LHCN-M2 (cell line): ENCODE data around the gene UBN1. TPM values are rescaled to one million over a fixed set of nuclear protein-coding genes. Genes with fewer than 3 reads are reported as not detected.

ENCODE experiments used
- DNase-seq: peaks from one replicate; pipeline ENCODE4 v3.0.0-alpha.2; 2012; ENCODE audit warnings: low read depth
- total RNA-seq: library from RNA; depleted of rRNA; stranded (reverse); fragments of >200 nt; gene quantifications from 2 replicates; pipeline ENCODE4 v1.2.3, GENCODE V29; 2014

Gene UBN1
- total RNA-seq, 1 experiment from 2014 or later, result 27.6 TPM

GRCh38 chr16:4859190-4859899 lies 12.1 kb downstream of the UBN1 start:
- DNase-seq, result no peak

- no peak for DNase-seq
Observed at GRCh38 chr16:4859900-4860255, 12.6 kb downstream of the UBN1 start.

- DNase-seq, result no peak
Observed at GRCh38 chr16:4860727-4861342, 13.6 kb downstream of the UBN1 start.

- no peak for DNase-seq
Observed at GRCh38 chr16:4862639-4863038, 15.4 kb downstream of the UBN1 start.

GRCh38 chr16:4864728-4865127 lies 17.4 kb downstream of the UBN1 start:
- DNase-seq, result no peak

GRCh38 chr16:4865231-4865860 lies 18.1 kb downstream of the UBN1 start:
- no peak for DNase-seq

GRCh38 chr16:4866586-4866985 lies 19.3 kb downstream of the UBN1 start:
- no peak for DNase-seq

- no peak for DNase-seq
Observed at GRCh38 chr16:4868026-4868425, 20.7 kb downstream of the UBN1 start.

GRCh38 chr16:4868535-4868934 lies 21.3 kb downstream of the UBN1 start:
- DNase-seq, result no peak

GRCh38 chr16:4869147-4869805 lies 22.0 kb downstream of the UBN1 start:
- no peak for DNase-seq

- DNase-seq, result no peak
Observed at GRCh38 chr16:4870138-4870671, 22.9 kb downstream of the UBN1 start.

- no peak for DNase-seq
Observed at GRCh38 chr16:4871071-4871470, 23.8 kb downstream of the UBN1 start.

- no peak for DNase-seq
Observed at GRCh38 chr16:4873091-4873490, 25.8 kb downstream of the UBN1 start.

GRCh38 chr16:4874666-4875065 lies 27.4 kb downstream of the UBN1 start:
- DNase-seq, result no peak

- no peak for DNase-seq
Observed at GRCh38 chr16:4876646-4877379, 29.5 kb downstream of the UBN1 start.

- DNase-seq, result no peak
Observed at GRCh38 chr16:4877380-4877685, 30.1 kb downstream of the UBN1 start.

GRCh38 chr16:4879049-4879448 lies 31.8 kb downstream of the UBN1 start:
- peak; percentile 35 for DNase-seq

- no peak for DNase-seq
Observed at GRCh38 chr16:4880006-4880580, 32.8 kb downstream of the UBN1 start.

- DNase-seq, result peak; percentile 11
Observed at GRCh38 chr16:4882000-4882632, 34.8 kb downstream of the UBN1 start.

GRCh38 chr16:4882633-4883285 lies 35.5 kb downstream of the UBN1 start:
- DNase-seq, result peak; percentile 36
